DMS79 treated with DMSO at 0.1 percent for 48 hours (cell line): ENCODE results near the gene TMEM151B.

Experiments
- DNase-seq: peaks from one replicate; lab custom pipeline; 2025; lab: John Stamatoyannopoulos, UW

TMEM151B gene

GRCh38 chr6:44250718-44251123 lies 19.5 kb upstream of the TMEM151B start:
- DNase-seq: no peak

DNA sequence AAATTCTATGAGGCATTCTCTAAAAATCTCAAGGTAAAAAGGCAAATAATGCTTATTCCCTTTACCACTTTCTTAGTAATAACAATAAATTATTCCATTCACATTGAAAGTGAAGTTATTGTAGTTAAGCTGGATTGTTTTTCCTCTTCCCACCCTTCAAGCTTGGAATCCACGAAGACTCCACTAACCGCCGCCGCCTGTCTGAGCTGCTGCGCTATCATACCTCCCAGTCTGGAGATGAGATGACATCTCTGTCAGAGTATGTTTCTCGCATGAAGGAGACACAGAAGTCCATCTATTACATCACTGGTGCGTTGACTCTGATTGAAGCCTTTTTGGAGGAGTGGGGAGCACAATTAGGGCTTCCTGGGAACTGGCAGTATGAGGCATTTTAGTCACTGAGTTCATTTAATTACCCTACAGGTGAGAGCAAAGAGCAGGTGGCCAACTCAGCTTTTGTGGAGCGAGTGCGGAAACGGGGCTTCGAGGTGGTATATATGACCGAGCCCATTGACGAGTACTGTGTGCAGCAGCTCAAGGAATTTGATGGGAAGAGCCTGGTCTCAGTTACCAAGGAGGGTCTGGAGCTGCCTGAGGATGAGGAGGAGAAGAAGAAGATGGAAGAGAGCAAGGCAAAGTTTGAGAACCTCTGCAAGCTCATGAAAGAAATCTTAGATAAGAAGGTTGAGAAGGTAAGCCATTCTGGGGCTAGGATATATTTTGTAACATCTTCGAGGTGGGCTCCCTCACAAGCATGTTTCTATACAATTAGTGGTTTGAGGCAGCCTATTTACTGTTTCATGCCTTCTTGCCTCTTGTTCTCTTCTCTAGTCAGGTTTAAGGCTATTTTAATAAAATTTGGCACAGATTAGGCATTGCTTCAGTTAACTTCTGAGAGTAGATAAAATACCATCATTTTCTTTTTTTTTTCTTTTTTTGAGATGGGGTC lies 18.4 kb upstream of the TMEM151B start:
- DNase-seq: no peak

- DNase-seq: no peak
Observed at GRCh38 chr6:44253307-44254101, 16.7 kb upstream of the TMEM151B start.

DNA sequence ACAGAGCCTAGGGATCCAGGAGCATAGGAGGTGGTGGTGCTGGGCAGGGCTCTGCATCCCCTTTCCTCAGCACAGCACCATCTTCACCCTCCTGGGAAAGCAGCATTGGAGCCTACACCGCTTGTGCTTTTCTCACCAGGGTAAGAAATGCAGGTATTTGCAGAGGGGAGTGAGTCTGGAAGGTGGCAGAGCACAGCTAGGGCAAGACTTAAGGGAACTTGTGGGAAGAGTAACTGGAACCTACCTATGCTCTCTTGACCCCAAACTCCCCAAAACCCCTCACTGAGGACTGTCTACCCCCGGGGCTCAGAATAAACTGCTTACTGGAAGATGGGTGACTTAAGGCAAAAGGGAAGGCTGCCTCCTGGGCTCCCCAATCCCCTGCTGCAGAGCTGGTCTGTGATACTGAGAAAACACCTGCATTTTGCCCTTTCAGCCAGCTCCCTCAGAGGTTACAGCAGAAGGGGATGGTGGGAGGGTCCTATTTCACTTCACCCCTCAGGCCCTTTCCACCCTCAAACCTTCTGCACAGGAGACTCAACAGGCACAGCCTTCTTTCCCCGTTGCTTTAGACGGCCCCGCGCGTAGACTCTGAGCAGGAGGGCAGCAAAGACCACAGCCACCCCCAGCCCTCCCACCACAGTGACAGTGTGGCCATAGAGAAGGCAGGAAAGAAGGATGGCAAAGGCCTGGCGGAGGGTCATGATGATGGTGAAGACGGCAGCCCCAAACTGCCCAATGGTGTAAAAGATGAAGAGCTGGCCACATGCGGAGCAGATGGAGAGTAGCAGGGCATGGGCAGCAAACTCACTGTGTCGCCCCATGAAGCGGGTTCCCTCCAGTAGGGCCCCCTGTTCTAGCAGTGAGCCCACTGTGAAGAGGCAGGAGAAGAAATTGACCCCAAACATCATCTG lies 15.8 kb upstream of the TMEM151B start:
- DNase-seq: no peak

DNA sequence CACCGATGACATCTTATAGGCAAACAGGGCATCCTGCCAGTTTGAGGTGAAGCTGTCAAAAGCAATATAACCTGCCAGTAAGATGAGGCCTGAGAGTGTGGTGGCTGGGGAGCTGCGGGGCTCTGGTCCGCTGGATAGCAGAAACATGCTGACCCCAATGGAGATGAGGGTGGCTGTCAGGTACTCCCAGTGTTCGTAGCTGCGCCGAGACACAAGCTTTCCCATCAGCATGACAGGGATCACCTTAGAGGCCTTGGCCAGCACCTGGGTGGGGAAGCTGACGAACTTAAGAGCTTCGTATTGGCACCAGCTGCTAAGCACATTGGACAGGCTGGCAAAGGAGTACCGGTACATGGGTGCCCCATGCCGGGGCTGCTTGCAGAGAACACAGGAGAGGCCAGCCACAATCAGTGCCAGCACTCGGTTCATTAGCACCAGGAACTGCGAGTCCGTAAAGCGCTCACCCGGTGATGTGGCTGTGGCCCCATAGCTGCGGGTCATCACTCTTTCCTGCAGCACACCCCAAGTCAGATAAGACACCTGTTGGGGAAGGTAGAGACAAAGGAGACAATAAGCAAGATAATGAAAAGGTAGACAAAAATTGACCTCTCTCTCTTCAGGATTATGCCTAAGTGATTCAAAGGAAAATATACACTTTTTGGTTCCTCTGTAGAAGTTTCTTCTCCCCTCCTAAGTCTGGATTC lies 15.0 kb upstream of the TMEM151B start:
- DNase-seq: no peak

DNA sequence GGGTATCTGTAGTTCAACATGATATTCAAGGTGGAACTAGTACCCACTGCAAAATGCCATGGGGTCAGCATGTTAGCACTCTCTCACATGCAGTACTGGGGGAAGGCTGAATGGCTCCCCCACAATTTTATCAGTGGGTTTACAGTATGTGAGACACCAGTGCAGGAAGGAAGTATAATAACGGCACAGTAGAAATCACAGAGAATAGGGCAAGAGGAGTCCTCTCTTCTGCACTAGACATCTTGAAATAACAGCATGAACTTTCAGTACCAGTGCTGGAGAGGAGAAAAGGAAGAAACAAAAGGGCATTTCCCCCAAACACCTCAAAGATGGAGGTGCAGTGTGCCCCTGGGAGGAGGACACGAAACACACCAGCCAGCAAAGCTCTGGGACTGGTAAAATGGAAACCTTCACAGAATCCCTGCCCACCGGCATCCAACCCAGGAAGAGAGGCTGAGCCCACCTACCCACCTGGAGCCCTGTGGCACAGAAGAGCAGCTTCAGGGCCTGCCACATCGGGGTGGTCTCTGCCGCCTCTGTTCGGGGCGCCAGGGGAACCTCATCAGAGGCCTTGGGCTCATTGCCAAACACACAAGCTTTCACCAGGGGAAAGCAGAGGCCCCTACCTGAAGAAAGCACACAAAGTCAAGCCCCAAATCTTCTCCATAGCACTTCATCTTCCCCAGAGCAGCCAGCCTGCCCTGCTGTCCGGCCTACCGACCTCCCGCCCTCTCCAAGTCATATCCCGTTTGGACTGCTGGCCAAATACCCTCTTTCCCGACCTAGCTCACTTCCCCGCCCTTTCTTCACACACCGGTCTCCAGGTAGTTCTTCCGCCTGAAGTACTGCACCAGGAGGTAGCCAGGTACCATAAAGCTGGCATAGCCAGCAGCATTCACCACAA lies 14.1 kb upstream of the TMEM151B start:
- no peak for DNase-seq

GRCh38 chr6:44256775-44257024 lies 13.6 kb upstream of the TMEM151B start:
- DNase-seq: no peak

- DNase-seq: peak; percentile 68
Observed at GRCh38 chr6:44257025-44257752, 13.1 kb upstream of the TMEM151B start, which contains the start of gene SLC35B2. Gene SLC35B2, minus strand, starts transcription at chr6:44257528. Its CDS starts 118 bp downstream, at chr6:44257410.

DNA sequence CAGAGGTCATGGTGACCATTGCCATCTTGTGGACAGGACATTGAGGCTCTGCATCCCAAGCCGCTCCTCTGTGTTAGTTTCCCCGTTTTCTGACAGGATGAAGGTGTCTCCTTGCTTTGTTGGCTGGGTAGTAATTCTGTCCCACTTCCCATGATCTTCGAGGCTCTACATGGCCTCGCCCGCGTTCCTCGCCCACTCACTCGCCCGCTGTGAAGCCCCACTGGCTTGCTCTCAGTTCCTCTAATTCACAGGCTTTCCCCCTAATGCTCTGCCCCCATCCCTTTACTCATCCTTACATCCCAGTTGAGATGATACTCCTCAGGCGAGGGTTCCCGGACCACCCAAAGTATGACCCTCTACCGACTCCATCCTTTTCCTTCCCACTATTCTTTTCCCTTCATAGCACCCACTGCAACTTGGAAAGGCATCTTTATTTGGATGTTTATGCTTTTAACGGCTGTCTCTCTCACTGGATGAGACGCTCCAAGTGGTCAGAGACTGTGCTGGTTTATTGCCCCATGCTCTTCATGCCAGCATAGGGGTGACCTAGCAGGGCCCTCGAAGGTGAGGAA lies 12.4 kb upstream of the TMEM151B start:
- no peak for DNase-seq

DNA sequence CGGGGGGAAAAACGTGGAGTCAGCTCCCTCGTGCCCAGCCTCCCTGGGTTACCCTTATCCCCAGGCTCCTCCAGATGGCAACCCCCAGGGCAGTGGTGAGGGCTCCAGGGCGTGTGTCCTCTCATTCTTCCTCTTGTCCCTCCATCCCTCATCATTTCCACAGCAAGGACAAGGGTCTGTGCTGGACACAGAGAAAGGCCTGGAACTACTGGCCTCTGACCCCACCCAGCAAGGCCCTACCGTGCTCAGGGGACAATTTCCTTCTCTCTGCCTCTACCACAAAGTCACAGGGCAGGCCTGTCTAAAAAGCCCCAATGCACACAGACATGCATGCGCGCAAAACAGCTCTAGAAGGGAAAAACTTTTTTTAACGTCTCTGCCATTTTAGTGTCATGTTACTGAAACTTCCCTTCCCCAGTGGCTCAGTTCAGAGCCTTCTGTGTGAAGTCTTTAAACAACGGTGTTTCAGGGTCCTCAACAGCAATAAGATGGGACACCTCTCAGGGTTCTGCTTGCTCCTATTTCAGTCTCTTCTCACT lies 11.9 kb upstream of the TMEM151B start:
- DNase-seq: no peak

DNA sequence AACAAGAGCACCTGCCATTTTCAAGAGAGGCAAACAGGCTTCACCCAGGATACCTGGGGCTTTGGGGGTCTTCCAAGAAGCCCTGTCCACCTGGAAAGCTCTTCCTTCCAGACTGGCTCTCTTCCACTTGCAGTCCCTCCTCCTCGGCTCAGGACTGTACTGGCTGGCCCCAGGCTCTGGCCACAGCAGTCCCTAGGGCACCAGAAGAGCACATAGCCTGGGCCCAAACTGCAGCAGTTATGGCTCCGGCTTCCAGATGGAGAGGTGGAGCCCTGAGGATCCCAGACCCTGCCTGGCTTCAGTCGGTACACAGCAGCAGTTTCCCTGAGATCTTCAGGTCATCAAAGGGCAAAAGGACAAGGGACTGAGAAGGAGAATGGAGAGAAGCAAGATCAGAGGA lies 11.3 kb upstream of the TMEM151B start:
- DNase-seq: no peak

- no peak for DNase-seq
Observed at GRCh38 chr6:44260011-44260410, 10.2 kb upstream of the TMEM151B start.

DNA sequence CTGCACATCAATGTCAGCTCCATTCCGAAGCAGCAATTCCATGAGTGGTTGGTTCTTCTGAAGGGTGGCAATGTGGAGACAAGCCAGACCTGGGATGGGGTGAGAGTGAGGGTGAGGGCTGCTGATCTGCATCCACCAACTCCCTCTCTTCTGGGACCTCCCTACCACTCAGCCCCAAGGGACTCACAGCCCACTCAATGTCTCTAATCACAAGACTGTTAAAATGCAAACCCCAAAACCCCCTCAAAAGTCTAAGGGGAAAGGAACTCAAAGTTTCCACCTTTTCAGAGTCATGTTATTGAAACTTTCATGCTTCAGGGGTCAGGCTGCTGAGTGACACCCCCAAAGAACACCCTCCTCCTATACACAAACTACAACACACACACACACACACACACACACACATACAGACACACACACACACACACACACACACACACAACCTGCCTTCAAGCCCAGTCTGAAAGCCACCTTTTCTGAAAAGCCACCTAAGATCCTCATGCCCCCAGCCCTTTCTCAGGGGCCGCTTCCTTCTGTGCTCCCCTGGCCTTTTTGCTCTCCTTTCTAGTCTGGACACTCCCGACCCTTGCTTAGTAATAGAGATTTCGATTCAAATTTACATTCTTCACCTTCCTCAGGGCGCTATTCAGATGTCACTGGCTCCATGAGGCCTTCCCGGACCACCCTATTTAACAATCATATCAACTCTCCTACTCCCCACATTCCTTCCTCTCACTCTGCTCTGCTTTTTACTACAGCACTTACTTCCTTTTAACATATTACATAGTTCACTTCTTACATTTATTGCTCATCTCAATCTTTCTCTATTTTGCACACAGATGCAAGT lies 9.6 kb upstream of the TMEM151B start:
- DNase-seq: no peak

- no peak for DNase-seq
Observed at GRCh38 chr6:44261581-44261980, 8.7 kb upstream of the TMEM151B start.

DNA sequence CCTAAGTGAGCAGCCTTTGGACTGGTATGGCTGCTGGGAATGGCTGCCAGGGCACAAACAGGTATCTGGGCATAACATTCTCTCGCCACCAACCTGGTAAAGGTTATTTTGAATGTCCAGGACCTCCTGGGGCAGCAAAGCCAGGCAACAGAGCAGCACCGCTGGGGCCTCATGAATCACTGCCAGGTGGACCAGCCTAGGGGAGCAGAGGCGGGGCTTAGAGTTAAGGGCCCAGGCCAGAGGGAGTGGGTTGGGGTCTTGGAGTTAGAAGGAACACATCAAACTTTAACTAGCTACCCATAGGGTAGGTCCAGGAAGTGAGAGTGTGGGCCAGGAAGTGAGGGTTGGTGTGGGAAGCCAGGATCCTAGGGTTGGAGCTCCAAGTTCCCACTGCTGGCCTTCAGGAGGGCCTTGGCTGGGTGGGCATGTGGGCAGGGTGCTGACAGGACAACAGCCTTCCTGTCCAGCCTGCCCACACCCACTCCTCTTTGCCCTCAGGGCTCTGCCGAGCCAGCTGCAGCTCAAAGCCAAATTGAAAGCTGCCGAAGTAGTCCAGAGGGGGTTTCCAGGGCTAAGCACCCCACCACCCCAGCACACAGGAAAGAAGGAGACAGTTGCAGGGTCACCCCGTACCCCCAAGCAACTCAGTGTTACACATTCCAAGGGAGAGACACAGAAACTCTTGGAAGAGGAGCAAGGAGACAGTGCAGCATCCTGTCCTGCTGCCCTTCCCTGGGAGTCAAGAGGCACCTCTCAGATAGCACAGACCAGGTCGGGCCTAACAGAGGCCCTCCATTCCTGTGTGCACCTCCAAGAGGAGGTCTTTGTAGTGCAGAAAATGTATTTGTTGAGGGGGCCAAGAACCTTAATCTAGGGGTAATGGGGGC lies 7.5 kb upstream of the TMEM151B start:
- DNase-seq: no peak

DNA sequence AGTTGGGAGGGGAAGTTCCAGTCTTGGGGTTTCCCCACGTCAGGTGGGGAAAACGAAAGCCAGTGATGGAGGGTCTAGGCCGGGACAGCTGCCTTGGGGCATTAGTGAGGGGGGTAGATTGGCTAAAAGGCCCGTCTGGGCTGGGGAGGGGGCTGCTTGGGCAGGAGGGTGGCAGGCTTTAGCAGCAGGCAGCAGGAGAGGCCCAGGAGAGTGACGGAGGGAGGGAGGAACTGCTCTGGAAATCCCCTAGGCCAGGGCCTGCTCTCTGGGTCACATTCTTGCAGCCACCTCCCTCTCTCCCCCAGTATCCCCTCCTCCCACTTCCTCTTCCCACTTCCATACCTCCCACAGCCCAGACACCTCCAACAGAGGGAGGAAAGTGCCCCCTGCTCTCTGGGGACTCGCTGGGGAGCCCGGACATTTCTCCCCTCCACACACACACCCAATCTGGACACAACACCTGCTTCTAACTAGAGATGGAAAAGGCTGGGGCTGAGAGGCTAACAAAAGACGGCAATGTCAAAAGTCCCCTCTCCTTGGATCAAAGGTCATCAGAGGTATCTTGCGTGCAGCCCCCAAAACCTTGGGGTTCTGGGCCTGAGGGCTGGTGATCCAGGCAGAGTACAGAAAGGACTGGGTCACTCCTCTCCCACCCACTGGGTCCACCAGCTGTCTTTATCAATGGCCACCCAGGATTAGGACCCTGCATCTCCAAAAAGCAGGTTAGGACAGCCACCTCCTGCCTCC lies 6.7 kb upstream of the TMEM151B start:
- DNase-seq: no peak
